HuH-7.5 (cell line): Measurements from ENCODE around the gene IRGQ.

ENCODE experiments used
- DNase-seq: peaks from one replicate; pipeline ENCODE4 v3.0.0; 2011; ENCODE audit warnings: low spot score

Gene IRGQ

GRCh38 chr19:43538922-43539321, 57.0 kb downstream of the IRGQ start:
- no peak for DNase-seq

- DNase-seq = peak; percentile 71
These were observed 60.8 kb downstream of the IRGQ start for GRCh38 chr19:43534816-43535761.
